Cardiac muscle cell (in vitro differentiated cells and primary cell): ENCODE data around the gene SERINC3. TPM values are rescaled to one million over a fixed set of nuclear protein-coding genes. Genes with fewer than 3 reads are reported as not detected.

Experiments used
- DNase-seq, 2 donors: peaks; one replicate each; pipeline versions ENCODE4 v3.0.0 to v3.0.0-alpha.2; 2010 to 2017; ENCODE audit warnings: low read depth in 1 of 2, low spot score in 1 of 2
- H3K27ac ChIP-seq: fragments of 200-600 bp; sonication (generic); 2 replicates; pipeline ENCODE4 v1.5.1; 2016
- H3K27me3 ChIP-seq: fragments of 200-600 bp; sonication (generic); 2 replicates; pipeline ENCODE4 v1.6.0; 2016; ENCODE audit warnings: control low read depth
- H3K36me3 ChIP-seq: fragments of 200-600 bp; sonication (generic); 2 replicates; pipeline ENCODE4 v1.5.1; 2016; ENCODE audit warnings: control low read depth
- H3K4me1 ChIP-seq: fragments of 200-600 bp; sonication (generic); 2 replicates; pipeline ENCODE4 v1.8.1; 2017; ENCODE audit warnings: low read depth, mild to moderate bottlenecking, mixed run types
- H3K4me3 ChIP-seq: fragments of 200-600 bp; sonication (generic); 2 replicates; pipeline ENCODE4 v1.5.1; 2016; ENCODE audit warnings: mild to moderate bottlenecking
- H3K9me3 ChIP-seq: fragments of 200-600 bp; sonication (generic); 2 replicates; pipeline ENCODE4 v1.5.1; 2017; ENCODE audit warnings: low read depth, mild to moderate bottlenecking, control low read depth
- CTCF ChIP-seq: IDR thresholded peaks from 2 replicates; pipeline ENCODE4 v1.5.1; 2012; ENCODE audit warnings: low read depth, mild to moderate bottlenecking, low read length
- polyA plus RNA-seq: library from polyadenylated mRNA; unstranded; fragments of >200 nt; fragmentation: Nextera tagmentation; extraction: Ambion mirVana; gene quantifications from 2 replicates; pipeline ENCODE4 v1.2.1, GENCODE V29; 2016
- total RNA-seq: library from RNA; depleted of rRNA; stranded (reverse); fragments of >200 nt; gene quantifications from 2 replicates; pipeline ENCODE4 v1.2.3, GENCODE V29; 2016

The SERINC3 gene
- total and polyA plus RNA-seq, 2 experiments from 2014 or later = 49.2 to 73.8 TPM

- Histone ChIP-seq H3K36me3 (no peaks in the 10 kb centered on the region), H3K4me1 (no peaks in the 10 kb centered on the region), H3K27ac (no peak overlapping the region), H3K27me3 (no peaks in the 10 kb centered on the region), H3K9me3 (no peaks in the 10 kb centered on the region), H3K4me3 (no peak overlapping the region)
- DNase-seq = no peak
- TF ChIP-seq CTCF = no peak
These were observed 57.4 kb downstream of the SERINC3 start for GRCh38 chr20:44464514-44464913.

GRCh38 chr20:44463466-44463865 lies 58.4 kb downstream of the SERINC3 start:
- H3K4me3 ChIP-seq = no peak overlapping the region
- H3K27me3 ChIP-seq = no peaks in the 10 kb centered on the region
- no peak for DNase-seq
- TF ChIP-seq CTCF = no peak
- no peaks in the 10 kb centered on the region for H3K36me3 ChIP-seq
- H3K4me1 ChIP-seq = no peaks in the 10 kb centered on the region
- no peaks in the 10 kb centered on the region for H3K9me3 ChIP-seq
- H3K27ac ChIP-seq = no peak overlapping the region

- no peak overlapping the region for H3K27ac ChIP-seq
- TF ChIP-seq CTCF = no peak
- H3K4me3 ChIP-seq = no peak overlapping the region
These were observed 60.1 kb downstream of the SERINC3 start for GRCh38 chr20:44461803-44462174.

GRCh38 chr20:44461142-44461802 lies 60.6 kb downstream of the SERINC3 start:
- H3K4me1 ChIP-seq = no peaks in the 10 kb centered on the region
- no peaks in the 10 kb centered on the region for H3K9me3 ChIP-seq
- H3K36me3 ChIP-seq = no peaks in the 10 kb centered on the region
- DNase-seq = no peak
- H3K27ac ChIP-seq = no peak overlapping the region
- H3K4me3 ChIP-seq = no peak overlapping the region
- H3K27me3 ChIP-seq = no peaks in the 10 kb centered on the region
- TF ChIP-seq CTCF = no peak

More at GRCh38 chr20:44461803-44462174, 60.1 kb downstream of the SERINC3 start:
- DNase-seq = no peak
- Histone ChIP-seq H3K9me3 (no peaks in the 10 kb centered on the region), H3K36me3 (no peaks in the 10 kb centered on the region), H3K27me3 (no peaks in the 10 kb centered on the region), H3K4me1 (no peaks in the 10 kb centered on the region)

GRCh38 chr20:44460795-44461141 lies 61.1 kb downstream of the SERINC3 start:
- DNase-seq = peak; percentile 24 to 73
- TF ChIP-seq CTCF = peak; percentile 58
- H3K36me3 ChIP-seq = no peaks in the 10 kb centered on the region

GRCh38 chr20:44459271-44459670 lies 62.6 kb downstream of the SERINC3 start:
- H3K36me3 ChIP-seq = no peaks in the 10 kb centered on the region
- no peak overlapping the region for H3K4me3 ChIP-seq
- no peak for DNase-seq
- no peak for TF ChIP-seq CTCF
- no peaks in the 10 kb centered on the region for H3K27me3 ChIP-seq
- H3K9me3 ChIP-seq = no peaks in the 10 kb centered on the region
- H3K4me1 ChIP-seq = no peaks in the 10 kb centered on the region
- H3K27ac ChIP-seq = no peak overlapping the region

More at GRCh38 chr20:44460795-44461141, 61.1 kb downstream of the SERINC3 start:
- H3K4me1 ChIP-seq = no peaks in the 10 kb centered on the region
- no peaks in the 10 kb centered on the region for H3K27me3 ChIP-seq
- no peak overlapping the region for H3K4me3 ChIP-seq
- H3K27ac ChIP-seq = no peak overlapping the region
- H3K9me3 ChIP-seq = no peaks in the 10 kb centered on the region
